IMR-90 (cell line): ENCODE results near the gene DMRT3.

Experiments used
- FOS ChIP-seq: fragments of 150-350 bp; IDR thresholded peaks from 2 replicates; pipeline ENCODE4 v1.6.1; 2016; ENCODE audit warnings: low read depth, low read length
- MAFK ChIP-seq: IDR thresholded peaks from 2 replicates; pipeline ENCODE4 v1.6.1; 2012; ENCODE audit warnings: low read depth, low read length, improper control_type of control experiment
- MAZ ChIP-seq: IDR thresholded peaks from 2 replicates; pipeline ENCODE4 v1.6.1; 2012; ENCODE audit warnings: low read depth, mild to moderate bottlenecking, low read length, improper control_type of control experiment, moderate library complexity, borderline replicate concordance
- POLR2A ChIP-seq: IDR thresholded peaks from 2 replicates; pipeline ENCODE4 v1.6.1; 2012; ENCODE audit warnings: mild to moderate bottlenecking, low read depth, low read length
- RFX5 ChIP-seq: IDR thresholded peaks from 2 replicates; pipeline ENCODE4 v1.8.0; 2012; ENCODE audit warnings: low read depth, mild to moderate bottlenecking, low read length, moderate library complexity
- TF ChIP-seq, protein P1 (sequence below): conservative IDR thresholded peaks from 2 replicates; pipeline ENCODE4 v1.5.1; 2012; ENCODE audit warnings: mild to moderate bottlenecking, low read depth, low read length, improper control_type of control experiment
- TF ChIP-seq, protein P2 (sequence below): fragments of 150-350 bp; IDR thresholded peaks from 2 replicates; pipeline ENCODE4 v1.6.1; 2017; ENCODE audit warnings: mild to moderate bottlenecking, antibody characterized with exemption, low read length, low read depth

DNA sequence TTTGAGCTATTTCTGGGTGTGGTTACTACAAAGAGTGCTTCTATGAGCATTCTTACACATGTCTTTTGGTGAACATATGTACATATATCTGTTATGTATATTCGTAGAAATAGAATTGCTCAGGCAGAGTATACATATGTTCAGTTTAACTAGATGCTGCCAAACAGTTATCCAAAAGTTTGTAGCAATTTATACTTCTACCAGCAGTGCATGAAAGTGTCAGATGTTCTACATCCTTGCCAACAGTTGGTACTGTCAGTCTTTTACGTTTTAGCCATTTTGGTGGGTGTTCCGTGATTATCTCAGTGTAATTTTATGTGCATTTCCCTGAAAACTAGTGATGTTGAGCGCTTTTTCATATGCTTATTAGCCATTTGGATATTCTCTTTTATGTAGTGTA lies 37.8 kb downstream of the DMRT3 start:
- TF ChIP-seq, protein P1, sequence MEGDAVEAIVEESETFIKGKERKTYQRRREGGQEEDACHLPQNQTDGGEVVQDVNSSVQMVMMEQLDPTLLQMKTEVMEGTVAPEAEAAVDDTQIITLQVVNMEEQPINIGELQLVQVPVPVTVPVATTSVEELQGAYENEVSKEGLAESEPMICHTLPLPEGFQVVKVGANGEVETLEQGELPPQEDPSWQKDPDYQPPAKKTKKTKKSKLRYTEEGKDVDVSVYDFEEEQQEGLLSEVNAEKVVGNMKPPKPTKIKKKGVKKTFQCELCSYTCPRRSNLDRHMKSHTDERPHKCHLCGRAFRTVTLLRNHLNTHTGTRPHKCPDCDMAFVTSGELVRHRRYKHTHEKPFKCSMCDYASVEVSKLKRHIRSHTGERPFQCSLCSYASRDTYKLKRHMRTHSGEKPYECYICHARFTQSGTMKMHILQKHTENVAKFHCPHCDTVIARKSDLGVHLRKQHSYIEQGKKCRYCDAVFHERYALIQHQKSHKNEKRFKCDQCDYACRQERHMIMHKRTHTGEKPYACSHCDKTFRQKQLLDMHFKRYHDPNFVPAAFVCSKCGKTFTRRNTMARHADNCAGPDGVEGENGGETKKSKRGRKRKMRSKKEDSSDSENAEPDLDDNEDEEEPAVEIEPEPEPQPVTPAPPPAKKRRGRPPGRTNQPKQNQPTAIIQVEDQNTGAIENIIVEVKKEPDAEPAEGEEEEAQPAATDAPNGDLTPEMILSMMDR = no peak
- no peak for TF ChIP-seq POLR2A
- TF ChIP-seq MAFK = no peak
- TF ChIP-seq, protein P2, sequence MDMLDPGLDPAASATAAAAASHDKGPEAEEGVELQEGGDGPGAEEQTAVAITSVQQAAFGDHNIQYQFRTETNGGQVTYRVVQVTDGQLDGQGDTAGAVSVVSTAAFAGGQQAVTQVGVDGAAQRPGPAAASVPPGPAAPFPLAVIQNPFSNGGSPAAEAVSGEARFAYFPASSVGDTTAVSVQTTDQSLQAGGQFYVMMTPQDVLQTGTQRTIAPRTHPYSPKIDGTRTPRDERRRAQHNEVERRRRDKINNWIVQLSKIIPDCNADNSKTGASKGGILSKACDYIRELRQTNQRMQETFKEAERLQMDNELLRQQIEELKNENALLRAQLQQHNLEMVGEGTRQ = no peak
- no peak for TF ChIP-seq RFX5
- TF ChIP-seq MAZ = no peak
- TF ChIP-seq FOS = no peak
